Thoracic aorta (tissue), 2 donors: ENCODE measurements around the gene COL9A2. TPM values are rescaled to one million over a fixed set of nuclear protein-coding genes. Genes with fewer than 3 reads are reported as not detected.
A peak's percentile ranks its signal among the peaks of the same experiment; 100 is the strongest.

ENCODE experiments used
- ATAC-seq: fragments of 150-250 bp; one replicate; pipeline ENCODE4 v1.8.0; 2017; ENCODE audit warnings: low read depth; ENCODE audit not compliant: insufficient number of reproducible peaks, low FRiP score
- DNase-seq: peaks from one replicate; pipeline ENCODE4 v3.0.0-alpha.2; 2020; ENCODE audit warnings: low spot score
- H3K27ac ChIP-seq, 2 donors: fragments of 200-600 bp; sonication (generic); 1 replicate in 1 of 2; 2 replicates in 1 of 2; pipeline ENCODE4 v1.5.1; 2016; ENCODE audit warnings: mild to moderate bottlenecking in 2 of 2, moderate library complexity in 2 of 2
- H3K27me3 ChIP-seq: fragments of 200-600 bp; sonication (generic); replicated peaks from 2 replicates; pipeline ENCODE4 v1.6.0; 2016; ENCODE audit warnings: mild to moderate bottlenecking; ENCODE audit not compliant: insufficient read depth
- H3K36me3 ChIP-seq: fragments of 200-600 bp; sonication (generic); one replicate; pipeline ENCODE4 v1.5.1; 2016
- H3K4me1 ChIP-seq, 2 donors: fragments of 200-600 bp; sonication (generic); 1 replicate in 1 of 2; 2 replicates in 1 of 2; pipeline versions ENCODE4 v1.5.1 to v1.6.0; 2016; ENCODE audit warnings: low read depth in 2 of 2, mild to moderate bottlenecking in 1 of 2; ENCODE audit not compliant: control insufficient read depth in 1 of 2
- H3K4me3 ChIP-seq: fragments of 200-600 bp; sonication (generic); 2 replicates; pipeline ENCODE4 v1.5.1; 2016; ENCODE audit warnings: mild to moderate bottlenecking
- H3K9me3 ChIP-seq: fragments of 200-600 bp; sonication (generic); 2 replicates; pipeline ENCODE4 v1.5.1; 2016
- total RNA-seq, 2 donors: library from RNA; depleted of rRNA; stranded (reverse); fragments of >200 nt; gene quantifications; one replicate each; pipeline versions ENCODE4 v1.1.0 to v1.2.3, GENCODE V29; 2016
- TF ChIP-seq, protein P1 (sequence below): fragments of 200-600 bp; sonication (generic); IDR thresholded peaks from one replicate; pipeline ENCODE4 v1.5.1; 2019; ENCODE audit warnings: antibody characterized with exemption

The COL9A2 gene
- 10 to 100 TPM; 16.7 to 36.4 TPM for total RNA-seq

GRCh38 chr1:40316595-40317393 is at the start of gene COL9A2:
Gene COL9A2 (minus strand): TSS chr1:40317286. CDS start chr1:40317197, 89 bp downstream.
- TF ChIP-seq, protein P1, sequence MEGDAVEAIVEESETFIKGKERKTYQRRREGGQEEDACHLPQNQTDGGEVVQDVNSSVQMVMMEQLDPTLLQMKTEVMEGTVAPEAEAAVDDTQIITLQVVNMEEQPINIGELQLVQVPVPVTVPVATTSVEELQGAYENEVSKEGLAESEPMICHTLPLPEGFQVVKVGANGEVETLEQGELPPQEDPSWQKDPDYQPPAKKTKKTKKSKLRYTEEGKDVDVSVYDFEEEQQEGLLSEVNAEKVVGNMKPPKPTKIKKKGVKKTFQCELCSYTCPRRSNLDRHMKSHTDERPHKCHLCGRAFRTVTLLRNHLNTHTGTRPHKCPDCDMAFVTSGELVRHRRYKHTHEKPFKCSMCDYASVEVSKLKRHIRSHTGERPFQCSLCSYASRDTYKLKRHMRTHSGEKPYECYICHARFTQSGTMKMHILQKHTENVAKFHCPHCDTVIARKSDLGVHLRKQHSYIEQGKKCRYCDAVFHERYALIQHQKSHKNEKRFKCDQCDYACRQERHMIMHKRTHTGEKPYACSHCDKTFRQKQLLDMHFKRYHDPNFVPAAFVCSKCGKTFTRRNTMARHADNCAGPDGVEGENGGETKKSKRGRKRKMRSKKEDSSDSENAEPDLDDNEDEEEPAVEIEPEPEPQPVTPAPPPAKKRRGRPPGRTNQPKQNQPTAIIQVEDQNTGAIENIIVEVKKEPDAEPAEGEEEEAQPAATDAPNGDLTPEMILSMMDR, result no peak
- Histone ChIP-seq H3K36me3 (no peaks in the 10 kb centered on the region), H3K27ac (peak within 1 kb of the TSS; percentile 54 to 80), H3K27me3 (no peaks in the 10 kb centered on the region), H3K9me3 (no peaks in the 10 kb centered on the region), H3K4me3 (peak within 1 kb of the TSS; percentile 76), H3K4me1 (peaks cover 0 to 35% of the 10 kb centered on the region in 2 donors)
- ATAC-seq, result no peak
- no peak for DNase-seq

- no peak overlapping the region for H3K27ac ChIP-seq
- ATAC-seq (no peak), DNase-seq (no peak)
- TF ChIP-seq, protein P1, result no peak
- H3K27me3 ChIP-seq, result no peaks in the 10 kb centered on the region
- H3K9me3 ChIP-seq, result no peaks in the 10 kb centered on the region
- H3K4me1 ChIP-seq, result no peaks in the 10 kb centered on the region
- H3K36me3 ChIP-seq, result no peaks in the 10 kb centered on the region
- H3K4me3 ChIP-seq, result no peak overlapping the region
These were observed 46.6 kb upstream of the COL9A2 start for GRCh38 chr1:40363721-40364120.

DNA sequence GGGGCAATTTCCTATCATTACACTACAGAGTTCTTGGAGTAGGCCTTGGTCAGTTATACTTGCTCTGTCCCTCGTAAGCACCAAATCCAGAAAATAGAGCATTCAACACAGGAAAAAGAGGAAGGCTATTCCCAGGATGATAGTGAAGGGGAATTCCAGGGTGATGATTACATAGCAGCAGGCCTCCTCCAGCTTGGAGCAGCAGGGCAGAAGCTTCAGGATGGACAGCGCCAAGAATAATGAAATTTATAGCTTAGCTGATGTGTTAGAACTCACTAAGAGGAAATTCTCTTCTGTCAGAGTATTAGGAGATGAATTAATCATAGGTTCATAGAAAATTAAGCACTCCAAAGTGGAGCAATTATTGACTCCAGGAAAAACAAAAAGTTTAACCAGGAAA is 45.6 kb upstream of the COL9A2 start:
- ATAC-seq (no peak), DNase-seq (no peak)
- TF ChIP-seq, protein P1, result no peak
- Histone ChIP-seq H3K4me1 (no peaks in the 10 kb centered on the region), H3K9me3 (peaks cover 2% of the 10 kb centered on the region), H3K27ac (no peak overlapping the region), H3K4me3 (no peak overlapping the region), H3K36me3 (no peaks in the 10 kb centered on the region), H3K27me3 (no peaks in the 10 kb centered on the region)

- TF ChIP-seq, protein P1, result no peak
- Histone ChIP-seq H3K36me3 (no peaks in the 10 kb centered on the region), H3K27me3 (no peaks in the 10 kb centered on the region), H3K9me3 (peaks cover 5% of the 10 kb centered on the region), H3K4me3 (no peak overlapping the region), H3K27ac (no peak overlapping the region), H3K4me1 (no peaks in the 10 kb centered on the region)
- no peak for ATAC-seq
- DNase-seq, result no peak
These were observed 45.1 kb upstream of the COL9A2 start for GRCh38 chr1:40362199-40362598.

DNA sequence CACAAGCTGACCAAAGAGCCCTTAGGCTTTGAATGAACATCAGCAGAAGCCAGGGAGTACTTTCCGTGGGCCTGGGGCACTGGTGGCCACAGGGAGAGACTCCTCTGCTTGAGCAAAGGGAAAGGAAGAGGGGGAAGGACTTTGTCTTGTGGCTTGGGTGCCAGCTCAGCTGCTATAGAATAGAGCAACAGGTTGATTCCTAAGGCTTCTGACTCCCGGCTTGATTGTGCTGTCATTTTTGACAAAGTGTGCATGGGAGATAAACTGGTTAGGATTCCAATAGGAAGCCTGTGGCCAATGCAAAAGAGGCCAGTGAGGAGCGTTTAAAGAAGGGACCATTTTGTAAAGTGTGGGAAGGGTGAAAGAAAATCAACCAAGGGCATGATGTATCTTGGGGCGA is 44.6 kb upstream of the COL9A2 start:
- H3K36me3 ChIP-seq, result no peaks in the 10 kb centered on the region
- DNase-seq, result no peak
- no peak for ATAC-seq
- peaks cover 5% of the 10 kb centered on the region for H3K9me3 ChIP-seq
- no peaks in the 10 kb centered on the region for H3K27me3 ChIP-seq
- H3K27ac ChIP-seq, result no peak overlapping the region
- H3K4me1 ChIP-seq, result no peaks in the 10 kb centered on the region
- TF ChIP-seq, protein P1, result no peak
- H3K4me3 ChIP-seq, result no peak overlapping the region
